ENCODE measurements around the gene HRH3.

HRH3 gene

GRCh38 chr20:62197311-62197710, 22.8 kb downstream of the HRH3 start:
- no peak for DNase-seq

GRCh38 chr20:62196286-62196685, 23.8 kb downstream of the HRH3 start:
- DNase-seq: no peak

GRCh38 chr20:62195736-62196135, 24.3 kb downstream of the HRH3 start:
- DNase-seq: no peak

GRCh38 chr20:62195075-62195405, 25.0 kb downstream of the HRH3 start:
- no peak for DNase-seq

GRCh38 chr20:62193079-62194025, 26.7 kb downstream of the HRH3 start:
- no peak for DNase-seq

- DNase-seq: no peak
Observed at GRCh38 chr20:62192635-62193034, 27.4 kb downstream of the HRH3 start.

- DNase-seq: no peak
Observed at GRCh38 chr20:62191781-62192559, 28.1 kb downstream of the HRH3 start.

- DNase-seq: no peak
Observed at GRCh38 chr20:62190639-62191411, 29.3 kb downstream of the HRH3 start.

GRCh38 chr20:62186887-62187866, 32.9 kb downstream of the HRH3 start:
- no peak for DNase-seq

- no peak for DNase-seq
Observed at GRCh38 chr20:62186096-62186426, 34.0 kb downstream of the HRH3 start.

GRCh38 chr20:62183426-62184142, 36.5 kb downstream of the HRH3 start:
- no peak for DNase-seq

GRCh38 chr20:62182469-62183425, 37.3 kb downstream of the HRH3 start, which contains the start of gene MTG2:
Gene MTG2, plus strand, starts transcription at chr20:62183028. Its CDS starts 10,393 bp downstream, at chr20:62193421.
- DNase-seq: peak; percentile 82

GRCh38 chr20:62181808-62182207, 38.3 kb downstream of the HRH3 start:
- DNase-seq: no peak

- no peak for DNase-seq
Observed at GRCh38 chr20:62179162-62179504, 40.9 kb downstream of the HRH3 start.

GRCh38 chr20:62178316-62179161, 41.5 kb downstream of the HRH3 start:
- no peak for DNase-seq

- DNase-seq: no peak
Observed at GRCh38 chr20:62177307-62177706, 42.8 kb downstream of the HRH3 start.

GRCh38 chr20:62176866-62177265, 43.2 kb downstream of the HRH3 start:
- DNase-seq: no peak

GRCh38 chr20:62175711-62176110, 44.4 kb downstream of the HRH3 start:
- DNase-seq: no peak
